ENCODE measurements around the gene MON1B.
A peak's percentile ranks its signal among the peaks of the same experiment; 100 is the strongest.

MON1B gene

DNA sequence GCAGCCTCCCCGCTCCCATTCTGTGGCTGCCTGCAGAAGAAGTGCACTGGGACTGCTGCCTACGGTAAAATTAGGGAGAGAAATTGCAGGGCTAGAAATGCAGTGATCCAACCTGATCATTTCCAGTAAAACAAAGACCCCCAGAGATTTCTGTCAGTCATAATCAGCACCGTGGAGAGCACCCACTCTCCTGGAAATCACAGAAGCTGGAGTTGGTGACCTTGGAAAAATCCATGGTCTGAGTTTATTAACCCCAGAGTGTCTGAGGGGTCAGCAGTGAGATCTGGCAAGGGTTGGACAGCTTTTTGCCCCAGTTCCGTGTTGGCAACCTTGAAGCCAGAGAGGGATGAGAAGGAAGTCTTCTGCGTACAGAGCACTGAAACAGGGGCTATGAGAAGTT, 16.0 kb downstream of the MON1B start:
- Histone ChIP-seq H3K4me1 (ENCODE audit: insufficient read depth, poor library complexity, severe bottlenecking) (no peaks in the 10 kb centered on the region), H3K36me3 (ENCODE audit: low read depth) (no peaks in the 10 kb centered on the region), H3K9me3 (ENCODE audit: severe bottlenecking) (no peaks in the 10 kb centered on the region), H3K27me3 (ENCODE audit: insufficient read depth, poor library complexity, severe bottlenecking) (no peaks in the 10 kb centered on the region), H3K4me3 (ENCODE audit: severe bottlenecking) (no peak overlapping the region), H3K27ac (ENCODE audit: poor library complexity, severe bottlenecking) (no peak overlapping the region)
- no peak for TF ChIP-seq CTCF (IDR thresholded peaks at IDR 0.05; ENCODE audit: poor library complexity, severe bottlenecking)
- DNase-seq (ENCODE audit: low spot score) (no peak), ATAC-seq (ENCODE audit: low read depth) (no peak)

DNA sequence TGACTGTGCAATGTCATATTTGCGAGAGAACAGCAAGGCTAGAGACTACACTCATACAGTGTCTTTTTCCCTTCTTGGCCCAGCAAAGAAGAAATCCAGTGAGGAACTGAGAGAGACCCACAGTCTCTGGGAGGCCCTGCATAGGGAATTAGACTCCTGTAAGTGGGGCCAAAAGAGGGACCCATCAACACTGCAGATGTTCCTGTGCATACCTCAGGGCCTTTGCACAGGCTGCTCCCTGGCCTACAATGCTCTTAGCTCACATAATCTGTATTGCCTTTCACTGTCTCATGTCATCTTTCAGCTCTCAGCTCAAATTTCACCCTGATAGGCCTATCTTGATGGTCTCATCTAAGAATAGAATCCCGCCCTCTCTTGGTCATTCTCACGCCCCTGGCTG, 17.4 kb downstream of the MON1B start:
- Histone ChIP-seq H3K9me3 (ENCODE audit: severe bottlenecking) (no peaks in the 10 kb centered on the region), H3K36me3 (ENCODE audit: low read depth) (no peaks in the 10 kb centered on the region), H3K4me3 (ENCODE audit: severe bottlenecking) (no peak overlapping the region), H3K4me1 (ENCODE audit: insufficient read depth, poor library complexity, severe bottlenecking) (peaks cover 4% of the 10 kb centered on the region), H3K27ac (ENCODE audit: poor library complexity, severe bottlenecking) (no peak overlapping the region), H3K27me3 (ENCODE audit: insufficient read depth, poor library complexity, severe bottlenecking) (no peaks in the 10 kb centered on the region)
- ATAC-seq (ENCODE audit: low read depth) (no peak), DNase-seq (ENCODE audit: low spot score) (no peak)
- no peak for TF ChIP-seq CTCF (IDR thresholded peaks at IDR 0.05; ENCODE audit: poor library complexity, severe bottlenecking)

- TF ChIP-seq CTCF (IDR thresholded peaks at IDR 0.05; ENCODE audit: poor library complexity, severe bottlenecking) = peak; percentile 5
- DNase-seq (ENCODE audit: low spot score) = peak; percentile 78
- no peaks in the 10 kb centered on the region for H3K27me3 ChIP-seq (ENCODE audit: insufficient read depth, poor library complexity, severe bottlenecking)
- H3K36me3 ChIP-seq (ENCODE audit: low read depth) = no peaks in the 10 kb centered on the region
- no peaks in the 10 kb centered on the region for H3K9me3 ChIP-seq (ENCODE audit: severe bottlenecking)
- ATAC-seq (ENCODE audit: low read depth) = peak; percentile 54
- H3K27ac ChIP-seq (ENCODE audit: poor library complexity, severe bottlenecking) = peak overlapping the region; percentile 77
- peaks cover 12% of the 10 kb centered on the region for H3K4me1 ChIP-seq (ENCODE audit: insufficient read depth, poor library complexity, severe bottlenecking)
- H3K4me3 ChIP-seq (ENCODE audit: severe bottlenecking) = peak overlapping the region; percentile 60
These were observed 21.1 kb downstream of the MON1B start for GRCh38 chr16:77211880-77212740.

GRCh38 chr16:77212741-77213541, 22.0 kb downstream of the MON1B start:
- Histone ChIP-seq H3K4me3 (ENCODE audit: severe bottlenecking) (peak overlapping the region; percentile 60), H3K36me3 (ENCODE audit: low read depth) (no peaks in the 10 kb centered on the region), H3K27me3 (ENCODE audit: insufficient read depth, poor library complexity, severe bottlenecking) (no peaks in the 10 kb centered on the region), H3K9me3 (ENCODE audit: severe bottlenecking) (no peaks in the 10 kb centered on the region), H3K27ac (ENCODE audit: poor library complexity, severe bottlenecking) (peak overlapping the region; percentile 77), H3K4me1 (ENCODE audit: insufficient read depth, poor library complexity, severe bottlenecking) (peaks cover 12% of the 10 kb centered on the region)
- ATAC-seq (ENCODE audit: low read depth) = peak; percentile 68
- TF ChIP-seq CTCF (IDR thresholded peaks at IDR 0.05; ENCODE audit: poor library complexity, severe bottlenecking) = no peak
- DNase-seq (ENCODE audit: low spot score) = peak; percentile 79

All from RWPE2 (cell line).